T47D (cell line): Measurements from ENCODE around the gene UROC1.

Source experiments
- DNase-seq, 2 experiments: peaks; one replicate each; pipeline versions ENCODE4 v3.0.0 to v3.0.0-alpha.2; 2011 to 2012; ENCODE audit warnings: low read depth in 1 of 2, low spot score in 1 of 2
- JUND ChIP-seq: IDR thresholded peaks from 2 replicates; pipeline ENCODE4 v1.6.1; 2012; ENCODE audit warnings: low read depth
- in situ Hi-C: cut with HindIII; loops from 2 replicates; pipeline ENCODE4 v1.10.0; 2016; ENCODE audit warnings: low sequenced_read_pairs, low pct_unique_long_range_greater_than_20kb

UROC1 gene

DNA sequence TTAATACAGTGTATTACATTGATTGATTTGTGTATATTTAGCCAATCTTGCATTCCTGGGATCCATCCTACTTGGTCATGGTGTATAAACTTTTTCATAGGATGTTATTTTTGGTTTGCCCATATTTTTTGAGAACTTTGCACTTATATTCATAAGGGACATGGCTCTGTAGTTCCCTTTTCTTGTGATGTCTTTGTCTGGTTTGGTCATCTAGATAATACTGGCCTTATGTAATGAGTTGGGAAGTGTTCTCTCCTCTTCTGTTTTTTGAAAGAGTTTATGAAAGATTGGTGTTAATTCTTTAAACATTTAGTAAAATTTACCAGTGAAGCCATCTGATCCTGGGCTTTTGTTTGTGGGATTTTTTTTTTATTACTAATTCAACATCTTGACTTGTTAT lies 15.9 kb upstream of the UROC1 start:
- in situ Hi-C loops: no loop called here
- TF ChIP-seq JUND: no peak
- DNase-seq: no peak

- no peak for DNase-seq
- in situ Hi-C loops: no loop called here
- TF ChIP-seq JUND: no peak
Observed at GRCh38 chr3:126531051-126531330, 13.4 kb upstream of the UROC1 start.

DNA sequence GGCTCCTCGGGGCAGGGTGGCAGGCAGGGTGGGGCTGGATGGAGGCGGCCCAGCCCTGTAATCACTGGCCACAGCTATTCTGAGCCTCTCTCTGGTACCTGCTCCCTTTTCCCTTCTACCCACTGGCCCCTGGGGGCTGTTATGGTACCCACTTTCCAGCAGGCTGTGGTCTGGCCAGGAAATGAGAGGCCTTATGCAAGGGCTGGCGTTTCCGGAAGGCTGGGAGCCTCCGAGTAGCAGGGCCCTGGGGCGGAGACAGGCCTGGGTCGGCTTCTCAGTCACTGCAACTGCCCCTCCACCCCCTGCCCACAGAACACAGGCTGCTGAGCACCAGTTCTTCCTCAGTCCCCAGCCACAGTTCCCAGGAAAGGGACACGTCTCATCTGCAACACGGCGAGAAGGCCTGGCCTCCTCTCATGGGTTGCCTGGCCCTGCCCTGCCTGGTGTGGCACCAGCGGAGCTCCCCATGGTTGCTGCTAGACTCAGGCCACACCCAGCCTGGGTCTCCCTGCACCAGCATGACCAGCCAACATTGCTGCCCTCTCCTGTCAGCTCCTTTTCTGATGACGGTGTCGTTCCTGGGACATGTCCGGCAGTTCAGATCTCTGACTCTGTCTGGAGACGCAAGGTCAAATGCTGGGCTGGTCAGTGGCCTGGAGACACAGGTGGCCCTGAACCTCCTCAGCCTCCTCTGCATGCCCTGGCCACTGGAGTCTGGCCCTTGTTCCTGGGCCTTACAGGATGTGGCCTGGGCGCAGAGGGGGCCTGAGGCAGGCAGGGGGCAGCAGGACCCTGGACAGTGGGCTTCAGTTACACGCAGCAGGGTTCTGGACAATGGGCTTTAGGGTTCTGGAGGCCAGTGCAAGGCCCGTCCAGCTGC lies 12.8 kb upstream of the UROC1 start:
- TF ChIP-seq JUND: no peak
- in situ Hi-C loops: no loop called here

DNA sequence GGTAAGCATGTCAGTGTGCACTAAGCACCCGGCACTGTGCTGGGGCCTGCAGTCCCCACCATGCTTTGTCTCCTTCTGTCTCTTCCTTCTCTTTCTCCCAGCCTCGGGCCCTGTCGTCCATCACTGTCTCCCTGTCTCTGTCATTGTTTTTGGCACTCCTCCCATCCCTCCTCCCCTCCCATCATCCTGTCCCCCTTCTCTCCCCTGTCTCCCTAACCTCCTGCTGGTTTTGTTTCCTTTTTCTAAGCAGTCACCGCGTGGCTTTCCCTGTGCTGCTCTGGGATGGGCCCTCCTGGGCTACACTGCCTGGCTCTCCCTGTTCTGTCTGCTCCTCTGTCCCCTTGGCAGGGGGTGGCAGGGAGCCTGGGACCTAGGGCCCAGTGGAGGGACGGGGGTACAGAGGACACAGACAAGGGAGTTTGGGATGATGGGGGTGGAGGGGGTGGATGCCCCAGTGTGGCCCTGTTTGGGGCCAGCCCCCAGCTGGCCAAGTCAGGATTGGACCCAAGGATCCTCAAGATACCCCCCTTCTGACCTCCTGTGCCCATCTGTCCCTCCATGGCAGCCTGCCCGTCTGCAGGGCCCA lies 12.1 kb upstream of the UROC1 start:
- DNase-seq: no peak
- in situ Hi-C loops: no loop called here
- no peak for TF ChIP-seq JUND

More for the DNA sequence above, 12.8 kb upstream of the UROC1 start:
- no peak for DNase-seq

DNA sequence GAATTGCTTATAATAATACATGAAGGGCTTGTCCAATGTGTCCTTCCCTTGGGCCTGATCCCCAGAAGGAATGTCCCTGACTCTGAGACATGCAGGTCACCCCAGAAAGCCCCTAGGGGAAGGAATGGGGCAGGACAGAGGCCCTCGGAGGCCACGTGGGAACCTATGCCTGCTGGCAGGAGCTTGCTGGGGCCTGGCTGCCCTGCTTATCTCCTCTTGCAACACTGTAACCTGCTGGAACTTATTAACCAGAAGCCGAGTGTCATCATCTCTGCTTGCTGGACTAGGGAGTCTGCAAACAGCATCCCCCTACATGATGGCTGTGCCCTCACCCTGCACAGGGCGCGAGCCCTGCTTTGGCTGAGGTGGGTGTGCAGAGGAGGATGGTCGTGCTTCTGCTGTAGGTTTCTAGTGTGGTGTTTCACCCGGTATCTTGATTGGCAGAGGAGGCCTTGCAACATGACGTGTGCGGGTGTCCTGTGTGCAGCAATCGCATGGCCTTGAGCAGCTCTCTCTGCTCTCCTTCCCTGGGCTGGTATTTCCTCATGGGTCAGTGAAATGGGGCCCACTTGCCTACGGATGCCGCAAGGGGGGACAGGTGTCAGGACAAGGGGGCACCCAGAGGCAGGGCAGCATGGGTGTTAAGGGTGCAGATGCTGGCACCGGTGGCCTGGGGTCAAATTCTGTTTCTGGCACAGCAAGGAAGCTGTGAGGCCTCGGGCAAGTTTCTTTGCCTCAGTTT lies 11.4 kb upstream of the UROC1 start:
- in situ Hi-C loops: no loop called here
- no peak for TF ChIP-seq JUND
- DNase-seq: no peak

GRCh38 chr3:126528419-126528799 lies 10.8 kb upstream of the UROC1 start:
- no peak for DNase-seq
- in situ Hi-C loops: no loop called here
- no peak for TF ChIP-seq JUND

DNA sequence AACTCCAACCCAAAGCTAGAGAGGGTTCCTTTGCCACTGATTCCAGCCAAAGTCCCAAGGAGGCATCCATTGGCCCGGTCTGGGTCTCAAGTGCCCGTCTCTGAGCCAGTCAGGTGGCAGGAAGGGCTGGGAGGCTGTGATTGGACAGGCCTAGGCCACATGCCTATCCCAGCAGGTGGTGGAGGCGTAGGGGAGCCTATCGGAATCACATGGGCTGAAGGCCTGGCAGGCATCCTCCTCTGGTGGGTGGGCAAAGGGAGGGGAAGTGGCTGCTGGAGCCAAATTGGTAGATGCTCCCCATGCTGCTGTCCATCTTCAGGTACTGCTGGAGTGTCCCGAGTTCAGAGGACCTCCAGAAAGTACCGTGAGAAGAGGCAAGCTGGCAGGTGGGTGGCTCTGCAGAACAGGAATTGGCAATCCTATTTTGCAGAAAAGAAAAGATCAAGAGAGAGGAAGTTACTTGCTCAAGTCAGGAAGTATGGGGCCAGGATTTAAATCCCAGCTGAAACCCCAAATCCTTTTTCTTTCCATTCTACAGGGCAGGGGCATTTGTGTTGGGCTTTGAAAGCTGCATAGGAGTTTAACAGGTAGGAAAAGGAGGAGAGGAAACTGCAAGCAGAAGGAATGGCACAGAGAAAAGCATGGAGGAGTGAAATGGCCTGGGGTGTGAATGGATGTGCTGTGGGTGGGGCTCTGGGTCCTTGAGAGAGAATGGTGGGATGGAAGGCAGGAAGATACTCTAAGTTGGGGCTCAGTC lies 10.1 kb upstream of the UROC1 start:
- no peak for TF ChIP-seq JUND
- in situ Hi-C loops: no loop called here
- DNase-seq: no peak

DNA sequence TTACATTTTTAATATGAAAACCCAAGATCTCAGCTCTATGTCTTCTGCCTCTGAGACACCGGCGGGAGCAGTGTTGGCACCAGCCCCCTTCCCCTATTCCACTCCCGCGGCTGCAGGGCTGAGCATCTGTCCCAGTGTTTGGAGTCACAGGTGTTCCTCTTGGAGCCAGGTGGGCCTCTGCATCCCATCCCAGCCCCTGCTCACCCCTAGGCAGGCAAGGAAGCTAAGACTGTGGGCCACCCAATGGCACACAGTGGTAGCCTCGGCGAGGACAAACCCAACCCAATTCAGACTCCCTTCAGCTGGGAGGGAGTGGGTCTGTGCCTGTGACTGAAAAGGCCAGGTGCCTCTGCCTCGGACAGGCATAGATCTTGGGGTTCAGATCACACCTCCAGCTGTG lies 9.4 kb upstream of the UROC1 start:
- no peak for DNase-seq
- no peak for TF ChIP-seq JUND
- in situ Hi-C loops: no loop called here

DNA sequence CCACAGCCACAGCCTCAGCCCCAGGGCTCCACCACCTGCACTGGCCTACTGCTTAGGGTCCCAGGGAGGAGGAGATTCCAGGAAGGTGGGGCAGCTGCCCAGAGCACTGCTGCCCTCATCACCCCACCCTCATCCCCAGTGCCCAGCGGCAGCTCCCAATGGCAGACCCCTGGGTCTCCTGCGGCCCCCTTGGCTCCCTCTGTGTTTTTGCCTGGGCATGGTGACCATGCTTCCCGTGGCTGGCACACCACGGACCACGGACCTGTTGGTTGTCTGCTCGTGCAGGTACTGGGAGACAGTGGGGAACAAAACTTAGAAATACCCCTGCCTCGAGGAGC lies 9.1 kb upstream of the UROC1 start:
- DNase-seq: no peak
- in situ Hi-C loops: no loop called here
- no peak for TF ChIP-seq JUND

DNA sequence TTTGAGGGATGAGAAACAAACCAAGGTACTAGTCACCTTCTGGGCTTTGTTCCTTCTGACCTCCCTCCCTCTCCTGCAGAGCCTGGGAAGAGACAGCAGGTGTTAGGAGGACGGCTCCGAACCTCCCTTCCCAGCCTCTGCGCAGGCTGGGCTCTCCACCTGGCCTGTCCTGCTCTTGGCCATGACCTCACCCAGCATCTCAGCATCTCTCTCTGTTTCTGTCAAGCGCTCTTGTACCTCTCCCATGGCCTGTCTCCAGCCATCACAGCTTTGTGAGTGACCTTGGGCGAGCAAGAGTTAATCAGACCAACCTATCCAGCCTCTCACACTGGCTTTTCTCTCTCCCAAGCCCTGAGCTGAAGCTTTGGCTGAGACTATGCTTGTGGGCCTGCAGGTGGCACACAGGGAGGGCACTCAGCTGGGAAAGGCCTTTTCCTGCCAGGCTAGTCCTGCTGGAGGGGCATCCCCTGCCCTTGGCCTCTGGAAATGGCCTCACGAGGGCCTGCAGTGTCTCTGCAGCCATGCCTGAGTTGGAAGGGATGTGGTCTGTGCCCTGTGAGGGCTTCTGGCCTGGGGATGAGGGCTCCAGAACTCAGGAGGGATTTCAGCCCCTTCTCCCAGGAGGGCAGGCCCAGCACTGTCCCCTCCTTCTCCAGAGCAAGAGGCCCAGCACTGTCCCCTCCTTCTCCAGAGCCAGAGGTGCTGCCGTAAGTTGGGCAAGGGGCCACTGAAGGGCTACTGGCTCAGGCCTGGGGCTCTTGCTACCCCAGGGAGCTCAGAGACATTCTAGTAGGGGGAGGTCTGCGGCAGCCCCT lies 8.5 kb upstream of the UROC1 start:
- DNase-seq: peak in 1 of 2 experiments; percentile 30
- in situ Hi-C loops: no loop called here
- TF ChIP-seq JUND: no peak

DNA sequence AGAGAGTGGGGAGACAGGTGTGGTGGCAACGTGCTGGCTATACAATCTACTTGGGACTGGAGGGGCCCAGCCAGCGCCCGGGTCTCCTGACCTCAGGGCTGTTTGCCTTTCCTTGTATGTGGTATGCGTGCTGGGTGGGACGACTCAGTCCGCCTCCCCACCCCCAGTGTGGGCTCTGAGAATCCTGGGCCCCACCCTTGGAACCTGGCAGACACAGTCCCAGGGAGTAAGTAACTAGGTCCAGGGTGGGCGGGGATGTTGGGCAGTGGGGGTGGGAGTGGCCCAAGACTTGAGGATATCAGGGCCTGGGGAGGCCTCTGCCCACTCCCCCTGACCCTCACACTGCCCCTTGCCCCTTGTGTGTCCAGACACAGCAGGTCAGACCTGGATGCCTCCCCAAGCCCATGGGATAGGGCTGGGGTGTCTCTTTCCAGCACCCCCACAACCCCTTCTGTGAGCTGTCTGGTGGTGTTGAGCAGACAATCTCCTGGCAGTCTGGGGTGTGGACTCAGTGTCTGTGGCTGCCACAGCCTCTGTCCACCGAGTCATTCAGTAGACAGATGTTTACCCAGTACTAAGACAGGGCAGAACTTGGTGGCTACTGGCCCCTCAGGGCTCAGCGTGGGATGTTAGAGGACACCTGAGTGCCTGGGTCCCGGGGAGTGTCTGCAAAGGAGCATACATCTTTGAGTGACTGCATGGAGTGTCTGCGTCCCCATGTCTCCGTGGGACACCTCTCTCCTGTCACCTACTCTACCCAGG lies 7.7 kb upstream of the UROC1 start:
- no peak for DNase-seq
- TF ChIP-seq JUND: no peak
- in situ Hi-C loops: no loop called here
